Tibial nerve (tissue), 4 donors: Measurements from ENCODE around the gene ZNF777. TPM values are rescaled to one million over a fixed set of nuclear protein-coding genes. Genes with fewer than 3 reads are reported as not detected.
"Not testable (repeated sequence)": the region's sequence is repeated elsewhere in the genome, so short reads cannot be mapped to it uniquely, and the experiment has no call there.

Source experiments
- DNase-seq, 2 donors: peaks; one replicate each; pipeline ENCODE4 v3.0.0-alpha.2; 2019; ENCODE audit warnings: low spot score in 2 of 2
- H3K27ac ChIP-seq, 4 donors: fragments of 200-600 bp; sonication (generic) in 3 of 4; one replicate each; pipeline ENCODE4 v1.5.1; 2017 to 2019; ENCODE audit warnings: mild to moderate bottlenecking in 1 of 4
- H3K27me3 ChIP-seq, 2 donors: fragments of 200-600 bp; sonication (generic) in 1 of 2; one replicate each; pipeline versions ENCODE4 v1.5.1 to v1.6.0; 2017 to 2019
- H3K36me3 ChIP-seq, 3 donors: fragments of 200-600 bp; sonication (generic); one replicate each; pipeline ENCODE4 v1.5.1; 2018 to 2019
- H3K4me1 ChIP-seq, 4 donors: fragments of 200-600 bp; sonication (generic) in 3 of 4; one replicate each; pipeline ENCODE4 v1.5.1; 2017 to 2019
- H3K4me3 ChIP-seq, 4 donors: fragments of 200-600 bp; sonication (generic) in 3 of 4; one replicate each; pipeline ENCODE4 v1.5.1; 2017 to 2019; ENCODE audit warnings: mild to moderate bottlenecking in 1 of 4, moderate library complexity in 1 of 4
- H3K9me3 ChIP-seq, 4 donors: fragments of 200-600 bp; sonication (generic) in 3 of 4; one replicate each; pipeline ENCODE4 v1.5.1; 2017 to 2019
- EP300 ChIP-seq, 2 donors: sonication (generic); formaldehyde crosslinking; IDR thresholded peaks; one replicate each; pipeline ENCODE4 v1.6.1; 2017; ENCODE audit warnings: antibody characterized with exemption in 2 of 2, mild to moderate bottlenecking in 1 of 2
- POLR2A ChIP-seq, 2 donors: fragments of 450-650 bp; IDR thresholded peaks; one replicate each; pipeline ENCODE4 v1.6.1; 2017; ENCODE audit warnings: antibody characterized with exemption in 2 of 2, mild to moderate bottlenecking in 2 of 2, moderate library complexity in 2 of 2
- WGBS, 2 donors: methylation state at CpG; one replicate each; pipeline ENCODE4 v1.1.5; 2018; 5-methylcytosine and 5-hydroxymethylcytosine counted together
- total RNA-seq, 4 donors: library from RNA; depleted of rRNA; stranded (reverse); fragments of >200 nt; gene quantifications; one replicate each; pipeline ENCODE4 v1.1.0, GENCODE V29; 2016
- TF ChIP-seq, protein P1 (sequence below), 5 experiments: fragments of 200-600 bp in 3 of 5; fragments of 450-650 bp in 2 of 5; sonication (generic) in 3 of 5; IDR thresholded peaks; one replicate each; pipeline ENCODE4 v1.5.1; 2016 to 2019; ENCODE audit warnings: antibody characterized with exemption in 5 of 5, mild to moderate bottlenecking in 3 of 5, moderate library complexity in 2 of 5

Gene ZNF777
- total RNA-seq, 4 donors from 2014 or later, result 7.3 to 12.2 (median 9.6) TPM

DNA sequence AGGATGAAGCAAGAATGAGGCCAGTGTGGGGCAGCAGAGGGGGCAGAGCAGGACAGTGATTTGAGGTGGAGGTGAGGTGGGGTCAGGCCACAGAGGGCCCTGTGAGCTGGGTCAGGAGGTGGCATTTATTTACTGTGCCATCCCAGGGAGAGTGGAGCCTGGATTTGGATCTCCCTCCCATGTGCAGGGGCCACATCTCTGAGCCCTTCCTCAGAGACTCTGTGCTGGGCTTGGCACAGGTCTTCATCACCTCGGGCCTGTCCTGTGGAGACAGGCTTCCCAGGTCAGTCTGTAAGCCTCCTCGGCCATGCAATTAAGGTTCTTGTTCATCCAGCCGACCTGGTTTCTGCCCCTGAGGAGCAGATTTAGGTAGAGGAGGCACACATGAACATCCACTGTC is 40.9 kb downstream of the ZNF777 start:
- no peak overlapping the region for H3K4me3 ChIP-seq
- H3K4me1 ChIP-seq, result peaks cover 0 to 22% (median 2%) of the 10 kb centered on the region in 4 donors
- peaks cover 0 to 11% of the 10 kb centered on the region in 2 donors for H3K27me3 ChIP-seq
- WGBS, 2 donors, result 86 to 87% methylated on average over 3 of the region's 3 CpGs
- no peaks in the 10 kb centered on the region for H3K9me3 ChIP-seq
- H3K36me3 ChIP-seq, result no peaks in the 10 kb centered on the region
- no peak for DNase-seq
- H3K27ac ChIP-seq, result no peak overlapping the region
- TF ChIP-seq POLR2A (IDR thresholded peaks at IDR 0.05) (no peak), EP300 (IDR thresholded peaks at IDR 0.05) (no peak)
- TF ChIP-seq, protein P1, sequence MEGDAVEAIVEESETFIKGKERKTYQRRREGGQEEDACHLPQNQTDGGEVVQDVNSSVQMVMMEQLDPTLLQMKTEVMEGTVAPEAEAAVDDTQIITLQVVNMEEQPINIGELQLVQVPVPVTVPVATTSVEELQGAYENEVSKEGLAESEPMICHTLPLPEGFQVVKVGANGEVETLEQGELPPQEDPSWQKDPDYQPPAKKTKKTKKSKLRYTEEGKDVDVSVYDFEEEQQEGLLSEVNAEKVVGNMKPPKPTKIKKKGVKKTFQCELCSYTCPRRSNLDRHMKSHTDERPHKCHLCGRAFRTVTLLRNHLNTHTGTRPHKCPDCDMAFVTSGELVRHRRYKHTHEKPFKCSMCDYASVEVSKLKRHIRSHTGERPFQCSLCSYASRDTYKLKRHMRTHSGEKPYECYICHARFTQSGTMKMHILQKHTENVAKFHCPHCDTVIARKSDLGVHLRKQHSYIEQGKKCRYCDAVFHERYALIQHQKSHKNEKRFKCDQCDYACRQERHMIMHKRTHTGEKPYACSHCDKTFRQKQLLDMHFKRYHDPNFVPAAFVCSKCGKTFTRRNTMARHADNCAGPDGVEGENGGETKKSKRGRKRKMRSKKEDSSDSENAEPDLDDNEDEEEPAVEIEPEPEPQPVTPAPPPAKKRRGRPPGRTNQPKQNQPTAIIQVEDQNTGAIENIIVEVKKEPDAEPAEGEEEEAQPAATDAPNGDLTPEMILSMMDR (IDR thresholded peaks at IDR 0.05), result no peak

DNA sequence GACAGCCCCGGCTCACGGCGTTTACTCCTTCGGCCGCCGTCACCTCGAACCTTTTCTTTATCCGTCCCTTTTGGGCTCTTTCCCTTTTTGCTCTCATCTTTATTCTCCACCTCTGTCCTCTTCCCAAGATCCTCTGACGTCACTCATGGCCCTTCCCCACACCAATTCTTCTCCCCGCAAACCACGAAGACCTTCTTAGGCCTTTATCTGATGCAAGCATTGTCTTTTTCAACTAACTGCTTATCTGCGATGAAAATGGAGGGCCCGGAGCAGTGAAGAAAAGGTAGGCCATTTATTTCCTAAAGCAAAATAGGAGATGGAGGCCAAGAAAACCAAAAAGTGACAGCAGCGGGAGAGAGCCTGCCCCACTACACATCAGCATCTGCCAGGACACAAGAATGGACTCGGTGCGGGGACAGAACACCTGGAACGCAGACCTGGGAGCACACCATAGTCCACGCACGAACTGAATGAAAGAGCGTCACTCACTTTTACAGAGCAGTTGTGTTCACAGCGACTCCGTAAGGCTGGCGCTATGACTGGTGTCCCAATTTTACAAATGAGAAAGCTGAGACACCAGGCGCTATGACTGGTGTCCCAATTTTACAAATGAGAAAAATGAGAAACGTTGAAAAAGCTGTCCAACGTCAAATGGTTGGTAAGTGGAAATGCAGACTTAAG is 45.3 kb downstream of the ZNF777 start:
- no peaks in the 10 kb centered on the region for H3K9me3 ChIP-seq
- H3K4me1 ChIP-seq, result peaks cover 0 to 10% (median 0%) of the 10 kb centered on the region in 4 donors
- no peak for DNase-seq
- WGBS, 2 donors, result 33 to 40% methylated on average over 26 of the region's 26 CpGs
- H3K4me3 ChIP-seq, result peak overlapping the region in 3 of 4 donors; percentile 15 to 46 (median 26)
- no peaks in the 10 kb centered on the region for H3K27me3 ChIP-seq
- TF ChIP-seq, protein P1 (IDR thresholded peaks at IDR 0.05), result no peak
- no peaks in the 10 kb centered on the region for H3K36me3 ChIP-seq
- H3K27ac ChIP-seq, result peak overlapping the region in 2 of 4 donors; percentile 36 to 61

DNA sequence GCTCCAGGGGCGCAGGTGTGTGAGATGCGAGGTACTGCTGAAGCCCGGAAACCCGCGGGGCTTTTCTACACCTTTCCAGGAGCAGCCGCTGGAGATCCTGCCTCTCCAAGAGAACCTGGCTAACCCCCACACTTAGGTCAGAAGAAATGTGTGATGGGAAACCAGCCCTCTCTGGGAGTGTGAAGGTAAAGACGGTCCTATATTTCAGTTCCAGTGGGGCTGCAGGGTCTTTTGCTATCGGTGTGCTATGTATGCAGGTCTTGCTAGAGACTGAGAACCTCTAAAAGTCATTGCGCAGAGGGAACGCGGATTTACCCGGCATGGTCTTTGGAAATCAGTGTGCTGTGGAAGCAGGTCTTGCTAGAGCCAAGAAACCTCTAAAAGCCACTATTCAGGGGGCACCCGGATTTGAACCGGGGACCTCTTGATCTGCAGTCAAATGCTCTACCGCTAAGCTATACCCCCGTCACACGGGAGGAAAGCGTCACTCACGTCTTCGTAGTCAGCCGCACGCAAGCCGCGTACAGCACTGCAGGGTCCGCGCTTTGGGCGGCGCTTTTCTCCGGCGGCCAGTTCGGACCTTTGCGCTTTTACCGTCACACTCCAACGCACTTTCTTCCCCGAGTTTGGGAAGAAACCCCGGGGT is 46.0 kb downstream of the ZNF777 start:
- H3K27ac ChIP-seq, result peak overlapping the region in 2 of 4 donors; percentile 36 to 61
- peaks cover 0 to 10% (median 0%) of the 10 kb centered on the region in 4 donors for H3K4me1 ChIP-seq
- TF ChIP-seq, protein P1 (IDR thresholded peaks at IDR 0.05), result no peak
- TF ChIP-seq POLR2A (IDR thresholded peaks at IDR 0.05) (no peak), EP300 (IDR thresholded peaks at IDR 0.05) (peak in 1 of 2 donors; percentile 10)
- WGBS, 2 donors, result 3 to 5% methylated on average over 35 to 36 of the region's 36 CpGs
- DNase-seq, result peak; percentile 36 to 44
- peak overlapping the region in 3 of 4 donors; percentile 15 to 46 (median 26) for H3K4me3 ChIP-seq
- H3K9me3 ChIP-seq, result no peaks in the 10 kb centered on the region
- H3K27me3 ChIP-seq, result no peaks in the 10 kb centered on the region
- no peaks in the 10 kb centered on the region for H3K36me3 ChIP-seq

DNA sequence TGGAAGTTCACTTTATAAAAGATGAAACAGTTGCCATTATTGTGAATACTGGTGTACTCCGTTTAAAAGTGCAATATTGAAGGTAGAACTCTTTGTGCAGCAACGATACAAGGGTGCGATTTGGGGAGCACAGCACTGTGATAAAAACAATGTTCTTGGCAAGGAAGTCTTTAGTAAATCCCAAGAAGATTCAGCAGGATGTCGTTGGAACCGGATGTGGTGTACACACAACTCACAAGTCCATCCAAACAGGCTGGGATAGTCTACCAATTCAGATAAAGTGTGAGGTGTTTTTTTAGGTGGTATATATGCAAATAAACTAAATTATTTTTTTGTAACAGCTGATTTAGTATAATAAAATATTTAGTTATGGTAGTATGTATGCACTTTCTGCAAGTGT is 46.7 kb downstream of the ZNF777 start:
- 56 to 58% methylated on average over 5 of the region's 5 CpGs for WGBS, 2 donors
- peaks cover 0 to 10% (median 0%) of the 10 kb centered on the region in 4 donors for H3K4me1 ChIP-seq
- no peaks in the 10 kb centered on the region for H3K36me3 ChIP-seq
- DNase-seq, result no peak
- H3K9me3 ChIP-seq, result no peaks in the 10 kb centered on the region
- no peak overlapping the region for H3K4me3 ChIP-seq
- no peaks in the 10 kb centered on the region for H3K27me3 ChIP-seq
- TF ChIP-seq EP300 (IDR thresholded peaks at IDR 0.05) (no peak), POLR2A (IDR thresholded peaks at IDR 0.05) (no peak)
- TF ChIP-seq, protein P1 (IDR thresholded peaks at IDR 0.05), result no peak
- no peak overlapping the region for H3K27ac ChIP-seq

DNA sequence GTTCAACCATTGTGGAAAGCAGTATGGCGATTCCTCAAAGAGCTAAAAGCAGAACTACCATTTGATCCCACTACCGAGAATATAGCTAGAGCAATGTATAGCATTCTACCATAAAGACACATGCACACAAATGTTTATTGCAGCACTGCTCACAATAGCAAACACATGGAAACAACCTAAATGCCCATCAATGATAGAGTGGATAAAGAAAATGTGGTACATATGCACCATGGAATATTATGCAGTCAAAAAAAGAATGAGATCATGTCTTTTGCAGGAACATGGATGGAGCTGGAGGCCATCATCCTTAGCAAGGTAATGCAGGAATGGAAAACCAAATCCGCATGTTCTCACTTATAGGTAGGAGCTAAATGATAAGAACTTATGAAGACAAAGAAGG is 47.8 kb downstream of the ZNF777 start:
- H3K27me3 ChIP-seq, H3K4me3 ChIP-seq, DNase-seq, H3K4me1 ChIP-seq, H3K36me3 ChIP-seq, H3K27ac ChIP-seq, H3K9me3 ChIP-seq: not testable (repeated sequence)
- 93% methylated on average over 3 of the region's 3 CpGs for WGBS, 2 donors
